Measurements from ENCODE around the gene ITGB4. TPM values are rescaled to one million over a fixed set of nuclear protein-coding genes. Genes with fewer than 3 reads are reported as not detected.

The ITGB4 gene
- total and polyA plus RNA-seq, 9 donors: 3.3 to 55.6 (median 12.8) TPM

GRCh38 chr17:75779987-75780889, 59.0 kb downstream of the ITGB4 start:
- no peaks in the 10 kb centered on the region for H3K36me3 ChIP-seq
- H3K27me3 ChIP-seq: no peaks in the 10 kb centered on the region
- no peak for DNase-seq
- no peak overlapping the region for H3K4me3 ChIP-seq
- intact Hi-C loops (cut with DNase I): loop anchor here in 1 of 4 donors (10.0 kb wide), 1 partner anchor 95 kb away; the partner anchor contains the start of gene TRIM47
- TF ChIP-seq POLR2A (IDR thresholded peaks at IDR 0.05): no peak
- no peak for TF ChIP-seq CTCF (IDR thresholded peaks at IDR 0.05)
- TF ChIP-seq EP300 (IDR thresholded peaks at IDR 0.05): no peak
- 18 to 21% (median 20%) methylated on average over 5 of the region's 5 CpGs for WGBS, 3 donors
- H3K27ac ChIP-seq: peak overlapping the region in 1 of 2 donors; percentile 39
- H3K9me3 ChIP-seq: no peaks in the 10 kb centered on the region
- H3K4me1 ChIP-seq (ENCODE audit: insufficient read depth): peaks cover 9% of the 10 kb centered on the region

- intact Hi-C loops (cut with DNase I): no loop called here
- Histone ChIP-seq H3K9me3 (no peaks in the 10 kb centered on the region), H3K36me3 (no peaks in the 10 kb centered on the region), H3K27me3 (no peaks in the 10 kb centered on the region), H3K27ac (peak overlapping the region; percentile 100), H3K4me3 (no peak overlapping the region), H3K4me1 (ENCODE audit: insufficient read depth) (peaks cover 14% of the 10 kb centered on the region)
- TF ChIP-seq CTCF (IDR thresholded peaks at IDR 0.05): peak in 2 of 3 donors; percentile 79 to 92
- no peak for TF ChIP-seq POLR2A (IDR thresholded peaks at IDR 0.05)
- DNase-seq: no peak
- WGBS, 3 donors: 9 to 18% (median 12%) methylated on average over 6 of the region's 6 CpGs
These were observed 62.0 kb downstream of the ITGB4 start for GRCh38 chr17:75783069-75783783.

- peak; percentile 60 to 75 (median 72) for DNase-seq
- H3K4me3 ChIP-seq: peak overlapping the region; percentile 87
- 42 to 61% (median 52%) methylated on average over 20 of the region's 20 CpGs for WGBS, 3 donors
These were observed 62.7 kb downstream of the ITGB4 start for GRCh38 chr17:75783803-75784472.

More at GRCh38 chr17:75783803-75784472, 62.7 kb downstream of the ITGB4 start:
- H3K9me3 ChIP-seq: no peaks in the 10 kb centered on the region
- intact Hi-C loops (cut with DNase I): no loop called here
- H3K27ac ChIP-seq: peak overlapping the region; percentile 100
- no peaks in the 10 kb centered on the region for H3K27me3 ChIP-seq
- TF ChIP-seq POLR2A (IDR thresholded peaks at IDR 0.05): no peak
- TF ChIP-seq CTCF (IDR thresholded peaks at IDR 0.05): peak in 1 of 3 donors; percentile 16
- H3K4me1 ChIP-seq (ENCODE audit: insufficient read depth): peaks cover 14% of the 10 kb centered on the region
- H3K36me3 ChIP-seq: no peaks in the 10 kb centered on the region

Data from ovary (tissue), 9 donors.